HPDE6-E6E7 (cell line): ENCODE data around the gene CCDC149.

ENCODE experiments used
- DNase-seq: peaks from one replicate; pipeline ENCODE4 v3.0.0; 2011; ENCODE audit warnings: missing footprints; ENCODE audit errors: extremely low spot score

CCDC149 gene

GRCh38 chr4:24777536-24778463, 135.0 kb downstream of the CCDC149 start:
- no peak for DNase-seq

DNA sequence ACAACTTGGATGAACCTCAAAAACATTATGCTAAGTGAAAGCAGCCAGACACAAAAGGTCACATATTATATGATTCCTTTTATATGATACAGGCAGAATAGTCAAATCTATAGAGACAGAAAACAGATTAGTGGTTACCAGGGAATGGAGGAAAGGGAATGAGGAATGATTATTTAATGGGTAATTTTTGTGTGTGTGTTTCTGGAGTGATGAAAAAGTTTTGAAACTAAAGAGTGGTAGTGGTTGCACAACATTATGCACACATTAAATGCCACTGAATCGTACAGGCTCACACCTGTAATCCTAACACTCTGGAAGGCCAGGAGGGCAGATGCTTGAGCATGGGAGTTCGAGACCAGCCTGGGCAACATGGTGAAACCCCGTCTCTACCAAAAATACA, 137.1 kb downstream of the CCDC149 start:
- no peak for DNase-seq

DNA sequence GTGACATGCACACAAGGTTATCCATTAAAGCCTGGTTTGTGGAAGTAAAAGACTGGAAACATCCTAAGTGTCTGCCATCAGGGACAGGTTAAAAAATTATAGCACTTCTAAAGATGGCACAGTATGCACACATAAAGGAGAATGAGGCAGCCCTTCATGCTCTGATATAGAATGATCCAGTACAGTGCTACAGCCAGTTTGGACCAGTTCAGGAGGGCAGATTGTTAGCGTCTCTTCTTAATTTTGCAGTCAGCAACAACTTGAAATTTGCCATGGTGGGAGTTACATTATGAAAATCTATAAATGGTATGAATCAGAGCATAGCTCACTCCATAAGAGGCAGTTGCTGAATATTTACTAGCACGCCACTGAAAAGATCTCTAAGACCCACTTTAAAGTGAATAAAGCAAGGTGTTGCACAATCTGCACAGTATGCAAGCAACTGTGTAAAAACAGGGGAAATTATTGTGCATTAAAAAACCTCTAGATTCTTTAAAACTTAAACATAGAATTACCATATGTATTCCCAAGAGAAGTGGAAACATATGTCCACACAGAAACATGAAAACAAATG, 137.7 kb downstream of the CCDC149 start:
- DNase-seq = no peak

DNA sequence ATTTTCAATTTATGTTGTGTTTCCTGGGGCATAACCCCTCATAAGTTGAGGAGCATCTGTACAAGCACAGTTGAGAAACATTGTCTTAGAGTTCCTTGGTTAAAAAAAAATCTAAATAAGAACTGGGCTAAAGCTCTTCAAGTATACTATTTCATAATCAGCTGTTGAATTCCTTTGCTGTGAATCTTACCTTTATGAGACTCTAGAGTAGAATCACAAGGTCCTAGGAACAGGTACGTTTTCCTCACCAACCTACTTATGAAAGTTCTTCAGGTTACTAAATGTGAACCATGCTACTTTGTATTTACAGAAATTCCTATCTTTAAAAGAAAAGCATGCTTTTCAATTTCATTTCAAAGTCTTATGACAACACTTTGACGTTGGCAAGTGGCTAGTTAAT, 138.4 kb downstream of the CCDC149 start:
- DNase-seq = no peak

- DNase-seq = no peak
These were observed 139.9 kb downstream of the CCDC149 start for GRCh38 chr4:24772952-24773351.

DNA sequence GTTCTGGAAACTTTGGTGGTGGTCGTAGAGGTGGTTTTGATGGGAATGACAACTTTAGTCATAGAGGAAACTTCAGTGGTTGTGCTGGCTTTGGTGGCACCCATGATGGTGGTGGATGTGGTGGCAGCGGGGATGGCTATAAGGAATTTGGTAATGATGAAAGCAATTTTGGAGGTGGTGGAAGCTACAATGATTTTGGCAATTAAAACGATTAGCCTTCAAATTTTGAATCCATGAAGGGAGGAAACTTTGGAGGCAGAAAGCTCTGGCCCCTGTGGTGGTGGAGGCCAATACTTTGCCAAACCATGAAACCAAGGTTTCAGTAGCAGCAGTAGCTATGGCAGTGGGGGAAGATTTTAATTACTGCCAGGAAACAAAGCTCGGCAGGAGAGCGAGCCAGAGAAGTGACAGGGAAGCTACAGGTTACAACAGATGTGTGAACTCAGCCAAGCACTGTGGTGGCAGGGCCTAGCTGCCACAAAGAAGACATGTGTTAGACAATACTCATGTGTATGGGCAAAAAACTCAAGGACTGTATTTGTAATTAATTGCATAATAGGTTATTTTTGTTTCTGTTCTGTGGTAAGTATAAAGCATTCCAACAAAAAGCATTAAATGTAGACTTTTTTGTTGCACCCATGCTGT, 140.7 kb downstream of the CCDC149 start:
- DNase-seq = no peak

DNA sequence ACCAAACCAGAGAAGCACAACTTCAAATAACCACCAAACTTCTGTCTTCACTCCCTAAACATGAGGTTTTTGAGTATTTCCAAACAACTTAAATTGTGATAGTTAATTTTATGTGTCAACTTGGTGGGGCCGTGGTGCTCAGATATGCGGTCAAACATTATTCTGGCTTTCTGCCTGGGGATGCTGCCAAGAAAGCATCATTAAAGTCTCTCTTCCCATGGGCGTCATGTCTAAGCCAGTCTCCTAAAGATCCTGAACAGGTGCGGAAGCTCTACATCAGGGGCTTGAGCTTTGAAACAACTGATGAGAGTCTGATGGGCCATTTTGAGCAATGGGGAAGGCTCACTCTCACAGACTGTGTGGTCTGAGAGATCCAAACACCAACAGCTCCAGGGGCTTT, 141.6 kb downstream of the CCDC149 start:
- no peak for DNase-seq

- DNase-seq = no peak
These were observed 142.2 kb downstream of the CCDC149 start for GRCh38 chr4:24770667-24771066.

DNA sequence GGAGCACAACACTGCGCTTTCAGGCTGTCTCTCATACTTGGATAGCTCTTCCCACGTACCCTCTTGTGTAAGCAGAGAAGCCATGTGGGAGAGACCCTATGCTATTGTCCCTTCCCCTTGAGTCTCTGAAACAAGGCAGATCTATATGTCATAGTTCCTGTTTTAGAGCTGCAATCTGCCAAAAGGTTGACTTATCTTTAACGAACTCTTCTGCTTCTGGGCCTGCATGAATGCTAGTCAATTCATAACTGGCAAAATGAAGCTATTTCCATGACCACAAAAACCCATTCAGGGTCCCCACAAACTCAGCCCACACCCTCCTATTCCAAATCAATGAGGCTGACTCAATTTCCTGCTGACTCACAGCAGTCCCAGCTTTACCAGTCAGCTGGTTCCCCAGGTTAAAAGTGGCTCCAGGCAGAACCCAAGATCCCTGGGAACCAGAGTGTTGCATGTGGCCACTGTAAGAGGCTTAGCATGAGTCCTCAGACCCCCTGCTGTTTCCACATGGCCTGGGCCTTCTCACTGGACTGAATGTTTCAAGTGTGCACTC, 142.7 kb downstream of the CCDC149 start:
- DNase-seq = peak; percentile 52

DNA sequence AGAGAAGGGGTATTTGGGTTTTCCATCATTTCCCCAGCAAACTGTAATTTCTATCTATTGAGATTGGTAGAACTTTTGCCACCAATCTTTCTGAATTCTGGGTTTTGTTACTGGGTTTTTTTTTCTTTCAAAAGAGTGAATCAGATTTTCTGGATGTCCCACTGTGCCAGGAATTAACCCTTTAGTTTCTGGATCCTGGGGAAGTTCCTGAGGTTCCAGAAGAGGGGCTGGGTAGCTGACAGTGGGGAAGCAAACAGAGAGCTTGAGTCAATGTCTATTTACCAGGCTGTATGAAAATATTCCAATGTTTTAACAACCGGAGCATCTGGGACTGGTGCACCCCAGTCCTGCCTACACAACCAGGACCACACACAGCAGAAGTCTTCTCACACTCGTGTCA, 143.3 kb downstream of the CCDC149 start:
- DNase-seq = no peak

- no peak for DNase-seq
These were observed 144.2 kb downstream of the CCDC149 start for GRCh38 chr4:24768604-24769003.

DNA sequence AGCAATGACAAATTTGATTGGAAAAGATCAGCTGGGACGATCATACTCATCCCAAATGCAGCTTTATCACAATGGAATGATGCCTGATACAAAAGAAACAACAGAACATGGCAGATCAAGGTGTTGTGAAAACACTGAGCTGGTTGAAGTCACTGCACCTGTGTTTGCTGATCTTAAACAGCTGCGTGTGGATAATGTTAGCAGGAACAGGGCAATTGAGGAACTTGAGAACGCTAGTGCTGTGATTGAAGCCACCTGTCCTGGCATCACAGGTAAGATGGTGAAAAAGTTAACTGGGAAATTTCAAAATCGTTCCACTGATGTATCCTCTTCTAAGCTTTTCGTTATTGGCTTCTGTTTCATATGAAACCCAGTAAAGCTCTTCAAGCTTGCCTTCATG, 144.8 kb downstream of the CCDC149 start:
- DNase-seq = no peak

- no peak for DNase-seq
These were observed 147.4 kb downstream of the CCDC149 start for GRCh38 chr4:24765376-24765988.

DNA sequence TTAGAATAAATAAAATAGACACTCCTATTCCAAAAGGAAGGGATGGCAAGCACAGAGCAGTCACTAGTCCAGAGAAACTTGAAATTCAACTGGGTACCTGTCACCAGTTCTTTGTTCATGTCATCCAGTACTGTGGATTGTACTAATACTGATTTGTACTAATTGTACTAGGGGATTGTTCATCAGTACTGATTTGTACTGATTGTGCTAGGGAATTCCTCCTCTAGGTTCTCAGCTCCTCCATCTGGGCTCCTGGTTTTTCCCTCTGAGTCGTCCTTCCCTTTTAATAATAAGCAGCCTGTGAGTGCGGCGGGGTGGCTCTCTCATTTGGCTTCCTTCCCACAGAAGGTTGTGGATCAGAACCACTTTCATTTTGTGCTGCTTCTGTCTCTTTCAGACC, 148.5 kb downstream of the CCDC149 start:
- no peak for DNase-seq

- DNase-seq = peak; percentile 65
These were observed 149.1 kb downstream of the CCDC149 start for GRCh38 chr4:24763631-24764297.
